Ecto neural progenitor cell (in vitro differentiated cells): ENCODE measurements around the gene SHMT1.
"Not testable (repeated sequence)": the region's sequence is repeated elsewhere in the genome, so short reads cannot be mapped to it uniquely, and the experiment has no call there.

Experiments used
- DNase-seq: peaks from one replicate; pipeline ENCODE4 v3.0.0-alpha.2; 2018; ENCODE audit warnings: low spot score

Gene SHMT1

DNA sequence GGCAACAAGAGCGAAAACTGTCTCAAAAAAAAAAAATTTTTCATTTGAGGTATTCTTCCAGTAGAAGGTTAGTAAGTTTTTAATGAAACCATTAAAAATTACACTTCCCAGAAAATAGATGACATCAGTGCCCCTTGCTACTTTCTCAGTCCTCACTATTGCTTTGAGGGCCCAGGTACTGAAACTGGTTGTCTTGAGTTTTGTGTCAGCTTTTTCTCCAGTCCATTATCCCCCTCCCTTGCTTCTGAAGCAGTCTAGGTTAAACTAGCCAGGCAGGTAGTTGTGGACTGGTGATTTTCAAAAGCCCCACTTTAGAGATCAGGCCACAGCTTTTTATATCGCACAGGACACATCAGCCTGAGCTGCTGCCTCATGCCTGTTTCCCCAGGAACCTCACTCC, 37.3 kb downstream of the SHMT1 start:
- DNase-seq: no peak

DNA sequence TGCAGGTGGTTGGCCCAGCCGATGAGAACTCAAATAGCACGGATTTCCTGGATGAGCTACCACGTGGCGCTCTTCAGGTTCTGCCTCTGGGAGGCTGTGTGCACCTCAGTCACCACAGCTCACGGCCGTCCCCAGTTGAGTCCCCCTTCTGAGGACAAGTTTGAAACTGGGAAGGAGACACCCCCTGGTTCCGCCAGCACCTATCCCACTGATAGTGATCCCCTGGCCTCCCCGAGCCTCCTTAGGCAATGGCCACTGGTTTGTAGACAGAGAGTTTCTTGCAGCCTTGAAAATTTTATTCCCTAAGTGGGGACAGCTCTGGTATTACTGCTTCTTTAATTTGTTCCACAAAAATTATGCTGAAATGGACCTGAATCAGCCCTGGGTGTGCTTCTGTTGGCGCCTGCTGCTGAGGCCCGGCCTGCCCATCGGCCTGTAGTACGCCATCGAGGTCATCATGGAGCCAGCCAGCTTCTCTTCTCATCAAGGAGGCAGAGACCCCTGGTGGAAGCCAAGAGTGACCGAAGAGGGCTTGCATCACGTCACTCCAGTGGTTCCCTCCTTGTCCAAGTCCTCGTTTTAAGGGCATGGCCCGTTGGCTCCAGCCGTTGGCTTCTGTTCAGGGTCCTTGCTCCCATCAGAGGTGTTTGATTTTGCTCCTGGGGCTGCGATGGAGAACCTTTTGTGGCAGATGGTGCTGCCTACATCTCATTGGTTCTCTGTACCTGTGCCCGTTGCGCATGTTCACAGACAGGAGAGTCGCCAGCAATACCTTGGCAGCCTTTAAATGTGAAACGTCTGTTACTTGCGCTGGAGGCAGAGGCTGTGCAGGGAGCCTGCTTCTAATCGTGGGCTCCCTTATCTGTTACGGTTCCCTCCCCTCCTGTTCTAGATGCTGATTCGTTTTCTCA, 39.0 kb downstream of the SHMT1 start:
- no peak for DNase-seq

DNA sequence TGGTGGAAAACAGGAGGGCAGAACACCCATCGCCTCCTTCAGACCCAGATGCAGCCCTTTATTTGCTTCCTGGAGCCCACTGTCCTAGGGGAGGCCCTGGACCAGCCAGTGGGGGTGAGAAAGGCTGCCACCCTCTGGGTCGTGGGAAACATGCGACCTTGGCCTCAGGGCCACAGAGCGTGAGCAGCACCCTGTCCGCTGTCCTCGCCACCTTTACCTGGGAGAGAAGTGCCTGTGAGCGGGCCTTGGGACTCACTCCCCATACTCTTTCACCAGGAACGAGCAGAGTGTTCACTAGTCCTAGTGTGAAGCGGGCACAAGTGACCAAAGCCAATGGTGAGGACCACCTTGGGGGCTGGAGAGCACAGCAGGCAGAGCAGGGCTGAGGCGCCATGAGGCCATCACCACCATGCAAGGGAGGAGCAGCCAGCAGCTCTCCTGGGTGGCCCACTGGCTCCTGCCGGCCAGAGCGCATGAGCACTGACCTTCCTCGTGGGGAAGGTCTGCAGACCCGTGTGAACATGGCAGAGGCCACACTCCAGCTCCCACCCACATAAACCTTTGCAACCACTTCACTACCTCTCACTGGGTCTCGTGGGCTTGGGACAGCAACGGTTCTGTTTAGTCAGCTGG, 39.7 kb downstream of the SHMT1 start:
- DNase-seq: no peak

GRCh38 chr17:18323007-18323406, 40.3 kb downstream of the SHMT1 start:
- DNase-seq: no peak

- no peak for DNase-seq
Measured at GRCh38 chr17:18322522-18322921, 40.8 kb downstream of the SHMT1 start.

- no peak for DNase-seq
Measured at GRCh38 chr17:18321309-18321708, 42.0 kb downstream of the SHMT1 start.

DNA sequence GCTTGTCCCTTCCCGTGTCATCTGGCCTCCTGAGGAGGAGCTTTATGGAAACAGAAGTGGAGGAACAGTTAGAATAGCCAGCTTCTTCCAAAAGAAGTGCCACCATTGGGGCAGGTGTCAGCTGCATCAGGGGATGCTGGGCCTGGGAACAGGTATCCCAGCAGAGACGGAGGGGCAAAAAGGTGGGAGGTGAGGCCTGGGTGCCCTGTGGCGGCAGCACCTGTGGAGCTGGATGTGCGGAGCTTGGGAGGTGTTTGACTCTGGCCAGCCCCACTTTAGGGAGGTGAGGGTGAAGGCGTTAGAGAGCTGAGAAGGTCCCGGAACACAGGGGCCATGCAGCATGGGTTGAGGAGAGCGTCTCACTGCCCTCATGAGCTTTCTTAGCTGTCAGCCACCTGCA, 43.0 kb downstream of the SHMT1 start:
- no peak for DNase-seq

- peak; percentile 63 for DNase-seq
Measured at GRCh38 chr17:18319604-18320256, 43.6 kb downstream of the SHMT1 start.

DNA sequence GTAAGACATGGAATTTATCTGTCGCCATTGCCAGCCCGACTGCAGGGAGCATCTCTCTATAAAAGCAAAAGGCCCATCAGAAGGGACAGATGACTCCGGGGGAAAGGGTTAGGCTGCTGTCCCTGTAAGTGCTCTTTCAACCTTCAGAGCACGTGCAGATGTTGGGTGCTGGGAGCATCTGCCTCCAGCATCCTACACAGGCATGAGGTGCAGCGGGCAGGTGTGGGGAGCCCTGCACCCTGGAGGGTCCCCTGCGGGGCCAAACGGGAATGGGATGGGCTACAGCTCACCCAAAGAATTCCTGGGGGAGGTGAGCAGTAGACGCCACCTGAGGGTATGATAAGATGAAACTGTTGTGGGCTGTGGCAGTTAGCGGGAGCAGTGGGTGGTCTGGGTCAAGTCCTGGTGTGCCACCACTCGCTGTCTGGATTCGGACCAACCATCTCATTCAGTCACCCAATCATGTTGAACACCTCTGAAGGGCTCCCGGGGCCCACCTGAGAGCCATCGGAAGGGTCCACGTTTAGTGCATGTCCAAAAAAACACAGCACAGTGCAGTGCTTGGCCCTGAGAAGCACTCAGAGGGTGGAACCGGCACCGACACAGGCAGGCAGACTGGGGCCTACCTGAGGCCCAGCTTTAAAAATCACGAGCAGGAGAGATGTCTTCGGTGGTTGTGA, 44.4 kb downstream of the SHMT1 start:
- no peak for DNase-seq

GRCh38 chr17:18318117-18318516, 45.2 kb downstream of the SHMT1 start:
- no peak for DNase-seq

DNA sequence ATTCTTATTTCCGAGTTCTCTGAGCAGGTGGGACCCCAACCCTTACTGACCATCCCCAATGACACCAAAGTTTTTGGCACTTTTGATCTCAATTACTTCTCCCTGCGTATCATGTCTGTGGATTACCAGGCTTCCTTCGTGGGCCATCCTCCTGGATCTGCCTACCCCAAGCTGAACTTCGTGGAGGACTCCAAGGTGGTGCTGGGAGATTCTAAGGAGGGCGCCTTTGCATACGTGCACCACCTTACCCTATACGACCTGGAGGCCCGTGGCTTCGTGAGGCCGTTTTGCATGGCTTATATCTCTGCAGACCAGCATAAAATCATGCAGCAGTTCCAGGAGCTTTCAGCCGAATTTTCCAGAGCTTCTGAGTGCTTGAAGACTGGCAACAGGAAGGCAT, 47.4 kb downstream of the SHMT1 start:
- DNase-seq: no peak

DNA sequence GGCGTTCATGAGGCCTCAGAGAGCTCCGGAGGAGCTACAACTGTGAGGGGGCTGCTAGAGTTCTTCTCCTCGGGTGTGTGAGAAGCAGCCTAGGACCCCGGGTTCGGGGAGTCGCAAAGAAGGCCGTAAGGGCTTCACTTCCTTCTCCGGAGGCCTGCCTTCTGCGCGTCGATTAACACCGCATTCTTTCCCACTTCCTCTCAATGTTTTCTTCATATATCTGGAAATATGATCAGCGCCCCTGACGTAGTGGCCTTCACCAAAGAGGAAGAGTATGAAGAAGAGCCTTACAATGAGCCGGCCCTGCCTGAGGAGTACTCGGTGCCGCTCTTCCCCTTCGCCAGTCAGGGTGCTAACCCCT, 47.8 kb downstream of the SHMT1 start:
- no peak for DNase-seq

DNA sequence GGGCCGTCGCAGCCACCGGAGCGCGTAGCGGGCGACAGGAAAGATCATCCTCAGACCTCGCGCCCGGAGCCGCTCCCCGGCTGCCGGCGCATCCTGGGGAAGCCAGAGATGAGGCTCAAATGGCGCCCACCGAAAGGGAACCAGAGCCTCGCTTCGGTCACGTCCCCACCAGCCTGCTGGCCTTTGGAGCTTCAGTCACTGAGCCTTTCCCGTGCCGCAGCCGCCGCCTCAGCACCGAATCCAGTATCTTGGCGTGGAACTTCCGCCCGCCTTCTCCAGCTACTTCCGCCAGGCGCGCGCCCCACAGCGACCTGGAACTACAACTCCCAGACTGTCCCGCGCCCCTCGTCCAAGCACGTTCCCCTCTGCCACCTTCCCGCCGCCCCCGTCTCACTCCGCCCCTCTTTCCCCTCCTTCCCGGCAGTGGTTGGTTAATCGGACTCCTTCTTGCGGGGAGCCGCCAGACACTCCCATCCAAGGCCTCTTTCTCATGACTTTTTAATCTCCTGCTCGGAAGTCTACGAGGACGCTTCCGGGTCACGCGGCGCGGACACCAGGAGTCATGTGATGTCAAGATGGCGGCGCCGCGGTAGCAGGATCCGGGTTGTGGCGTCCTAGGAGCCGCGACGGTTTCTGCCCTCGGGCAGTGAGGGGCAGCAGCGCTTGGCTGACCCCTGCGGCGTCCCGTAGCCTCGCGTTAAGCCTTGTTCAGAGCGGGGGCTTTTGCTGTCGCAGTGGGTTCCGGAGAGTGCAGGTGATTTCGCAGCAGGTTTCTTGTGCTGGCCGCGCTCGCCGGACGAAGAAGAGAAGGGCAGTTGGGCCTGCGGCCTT, 48.4 kb downstream of the SHMT1 start, which contains the start of the genes SMCR8 and TOP3A:
Gene SMCR8 (plus strand): TSS at position 563 of the 831 bp plus-strand sequence. CDS start 497 bp downstream, outside the sequence.
Gene TOP3A (minus strand): TSS at position 264 of the 831 bp plus-strand sequence. CDS start 216 bp downstream, at position 48.
- DNase-seq: peak; percentile 99

GRCh38 chr17:18314059-18314730, 49.2 kb downstream of the SHMT1 start:
- peak; percentile 64 for DNase-seq

- no peak for DNase-seq
Measured at GRCh38 chr17:18309202-18309601, 54.1 kb downstream of the SHMT1 start.

DNA sequence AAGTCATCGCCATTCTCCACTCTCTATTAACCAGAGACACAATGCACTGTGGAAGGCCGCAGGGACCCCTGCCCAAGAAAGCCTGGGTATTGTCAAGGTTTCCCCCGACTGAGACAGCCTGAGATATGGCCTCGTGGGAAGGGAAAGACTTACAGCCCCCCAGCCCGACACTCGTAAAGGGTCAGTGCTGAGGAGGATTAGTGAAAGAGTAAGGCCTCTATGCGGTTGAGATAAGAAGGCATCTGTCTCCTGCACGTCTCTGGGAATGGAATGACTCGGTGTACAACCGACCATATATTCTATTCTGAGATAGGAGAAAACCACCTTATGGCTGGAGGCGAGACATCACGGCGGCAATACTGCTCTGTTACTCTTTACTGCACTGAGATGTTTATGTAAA, 60.1 kb downstream of the SHMT1 start:
- DNase-seq: not testable (repeated sequence)

GRCh38 chr17:18300725-18301480, 62.4 kb downstream of the SHMT1 start:
- DNase-seq: no peak

DNA sequence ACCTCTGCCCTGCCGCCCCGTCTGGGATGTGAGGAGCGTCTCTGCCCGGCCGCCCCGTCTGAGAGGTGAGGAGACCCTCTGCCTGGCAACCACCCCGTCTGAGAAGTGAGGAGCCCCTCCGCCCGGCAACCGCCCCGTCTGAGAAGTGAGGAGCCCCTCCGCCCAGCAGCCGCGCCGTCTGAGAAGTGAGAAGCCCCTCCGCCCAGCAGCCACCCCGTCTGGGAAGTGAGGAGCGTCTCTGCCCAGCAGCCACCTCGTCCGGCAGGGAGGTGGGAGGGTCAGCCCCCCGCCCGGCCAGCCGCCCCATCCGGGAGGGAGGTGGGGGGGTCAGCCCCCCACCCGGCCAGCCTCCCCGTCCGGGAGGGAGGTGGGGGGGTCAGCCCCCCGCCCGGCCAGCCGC, 65.3 kb downstream of the SHMT1 start:
- not testable (repeated sequence) for DNase-seq

- no peak for DNase-seq
Measured at GRCh38 chr17:18291718-18292540, 71.4 kb downstream of the SHMT1 start.
